Parietal lobe (tissue), 1 donor: ENCODE measurements around the gene DHX34. TPM values are rescaled to one million over a fixed set of nuclear protein-coding genes. Genes with fewer than 3 reads are reported as not detected.

Source experiments
- total RNA-seq: library from RNA; depleted of rRNA; stranded (reverse); fragments of >200 nt; gene quantifications from one replicate; pipeline ENCODE4 v1.2.3, GENCODE V29; 2014

The DHX34 gene
- total RNA-seq, result 23.2 TPM

GRCh38 chr19:47348819-47349795 is at the start of gene DHX34:
TSS of gene DHX34 (plus strand) at chr19:47349315. CDS start at chr19:47353031, 3,716 bp downstream.

GRCh38 chr19:47309608-47310007 is 39.5 kb upstream of the DHX34 start, which contains the start of gene C5AR1:
TSS of gene C5AR1 (plus strand) at chr19:47309861. CDS start at chr19:47309896, 35 bp downstream.

GRCh38 chr19:47331931-47332547 is 17.1 kb upstream of the DHX34 start, which contains the start of gene C5AR2:
TSS of gene C5AR2 (plus strand) at chr19:47332175. CDS start at chr19:47340800, 8,625 bp downstream.

GRCh38 chr19:47419030-47419783 is 70.1 kb downstream of the DHX34 start, which contains the start of gene MEIS3:
TSS of gene MEIS3 (minus strand) at chr19:47419527. CDS start at chr19:47419081, 446 bp downstream.

Other genes starting within 250 kb of the DHX34 start
- gene ZC3H4, start 235.5 kb upstream of the DHX34 start, total RNA-seq, result 18.8 TPM
- gene SAE1, start 218.5 kb upstream of the DHX34 start, total RNA-seq, result 69.2 TPM
- 10.3 TPM for gene BBC3, start 118.1 kb upstream of the DHX34 start, total RNA-seq
- 3.8 TPM for gene CCDC9, start 92.8 kb upstream of the DHX34 start, total RNA-seq
- gene INAFM1, start 74.4 kb upstream of the DHX34 start, total RNA-seq, result 5.0 TPM
- 0.31 TPM for gene C5AR1, start 39.5 kb upstream of the DHX34 start, total RNA-seq
- under 0.01 TPM for gene C5AR2, start 17.1 kb upstream of the DHX34 start, total RNA-seq
- 94.8 TPM for gene MEIS3, start 70.2 kb downstream of the DHX34 start, total RNA-seq
- 42.3 TPM for gene SLC8A2, start 122.6 kb downstream of the DHX34 start, total RNA-seq
- 6.9 TPM for gene KPTN, start 134.9 kb downstream of the DHX34 start, total RNA-seq
- gene NAPA, start 165.7 kb downstream of the DHX34 start, total RNA-seq, result 59.2 TPM
- gene ZNF541, start 223.8 kb downstream of the DHX34 start, total RNA-seq, result under 0.01 TPM